Upper lobe of left lung (tissue), 6 donors: ENCODE data around the gene COL18A1. TPM values are rescaled to one million over a fixed set of nuclear protein-coding genes. Genes with fewer than 3 reads are reported as not detected.
"Not testable (repeated sequence)": the region's sequence is repeated elsewhere in the genome, so short reads cannot be mapped to it uniquely, and the experiment has no call there.

Experiments used
- ATAC-seq, 2 donors: fragments of 200-7000 bp; cut with Tn5 transposase; one replicate each; pipeline ENCODE4 v1.9.1; 2022; ENCODE audit warnings: mild to moderate bottlenecking in 2 of 2, moderate library complexity in 2 of 2; ENCODE audit not compliant: low FRiP score in 2 of 2
- DNase-seq, 2 donors: peaks; one replicate each; pipeline ENCODE4 v3.0.0-alpha.2; 2019 to 2020
- H3K27ac ChIP-seq, 4 donors: fragments of 200-600 bp; sonication (generic); one replicate each; pipeline ENCODE4 v1.5.1; 2016 to 2019
- H3K27me3 ChIP-seq, 4 donors: fragments of 200-600 bp; sonication (generic); one replicate each; pipeline ENCODE4 v1.5.1; 2017 to 2019
- H3K36me3 ChIP-seq, 4 donors: fragments of 200-600 bp; sonication (generic); one replicate each; pipeline ENCODE4 v1.5.1; 2016 to 2019
- H3K4me1 ChIP-seq, 4 donors: fragments of 200-600 bp; sonication (generic); one replicate each; pipeline ENCODE4 v1.5.1; 2018 to 2019
- H3K4me3 ChIP-seq, 4 donors: fragments of 200-600 bp; sonication (generic); one replicate each; pipeline ENCODE4 v1.5.1; 2017 to 2019; ENCODE audit warnings: mild to moderate bottlenecking in 2 of 4, moderate library complexity in 1 of 4
- H3K9me3 ChIP-seq, 4 donors: fragments of 200-600 bp; sonication (generic); one replicate each; pipeline ENCODE4 v1.5.1; 2018 to 2019
- CTCF ChIP-seq, 6 experiments: fragments of 450-650 bp in 4 of 6; fragments of 200-600 bp in 2 of 6; sonication (generic) in 2 of 6; IDR thresholded peaks; one replicate each; pipeline ENCODE4 v1.5.1; 2016 to 2019; ENCODE audit warnings: antibody characterized with exemption in 6 of 6
- EP300 ChIP-seq, 4 donors: sonication (generic); formaldehyde crosslinking; IDR thresholded peaks; one replicate each; pipeline ENCODE4 v1.5.1; 2017; ENCODE audit warnings: antibody characterized with exemption in 4 of 4, control low read depth in 2 of 4
- POLR2A ChIP-seq, 4 donors: fragments of 450-650 bp; IDR thresholded peaks; one replicate each; pipeline ENCODE4 v1.5.1; 2016 to 2017; ENCODE audit warnings: antibody characterized with exemption in 4 of 4, mild to moderate bottlenecking in 2 of 4
- POLR2AphosphoS5 ChIP-seq, 2 donors: sonication (generic); formaldehyde crosslinking; IDR thresholded peaks; one replicate each; pipeline ENCODE4 v1.5.1; 2017; ENCODE audit warnings: antibody characterized with exemption in 2 of 2
- WGBS, 2 donors: methylation state at CpG; one replicate each; pipeline ENCODE4 v1.1.5; 2017 to 2018; 5-methylcytosine and 5-hydroxymethylcytosine counted together
- total RNA-seq, 6 donors: library from RNA; depleted of rRNA in 4 of 6; stranded (reverse); fragments of >200 nt in 4 of 6; gene quantifications; one replicate each; pipeline versions ENCODE4 v1.1.0 to v1.2.1, GENCODE V29; 2016 to 2021
- donor health status: DM: no; HTN: no; CAD: no; lungs with moderate emphysema.
- donor health status: DM: no; HTN: yes; CAD: no; lungs with severe emphysema.

Gene COL18A1
- total RNA-seq, 6 donors from 2014 or later = 34.5 to 138 (median 70.5) TPM

GRCh38 chr21:45499970-45500577, 95.1 kb downstream of the COL18A1 start:
- Histone ChIP-seq H3K27ac (no peak overlapping the region), H3K9me3 (no peaks in the 10 kb centered on the region), H3K27me3 (no peaks in the 10 kb centered on the region), H3K4me1 (no peaks in the 10 kb centered on the region), H3K4me3 (no peak overlapping the region), H3K36me3 (peaks cover 0 to 34% (median 15%) of the 10 kb centered on the region in 4 donors)
- ATAC-seq = no peak
- peak in 1 of 2 donors; percentile 12 for DNase-seq
- 88 to 97% methylated on average over 6 of the region's 6 CpGs for WGBS, 2 donors
- no peak for TF ChIP-seq EP300 (IDR thresholded peaks at IDR 0.05)
- TF ChIP-seq CTCF (IDR thresholded peaks at IDR 0.05) = no peak
- no peak for TF ChIP-seq POLR2AphosphoS5 (IDR thresholded peaks at IDR 0.05)

- not testable (repeated sequence) for H3K9me3 ChIP-seq, H3K27me3 ChIP-seq, H3K4me3 ChIP-seq, ATAC-seq, H3K4me1 ChIP-seq, H3K27ac ChIP-seq
- H3K36me3 ChIP-seq = peaks cover 0 to 34% (median 12%) of the 10 kb centered on the region in 4 donors
- WGBS, 2 donors = 89 to 91% methylated on average over 6 to 15 of the region's 20 CpGs
- peak in 1 of 2 donors; percentile 29 for DNase-seq
These were observed 96.4 kb downstream of the COL18A1 start for GRCh38 chr21:45501081-45502005.

- TF ChIP-seq POLR2AphosphoS5 (IDR thresholded peaks at IDR 0.05) = no peak
- no peak for TF ChIP-seq EP300 (IDR thresholded peaks at IDR 0.05)
- TF ChIP-seq POLR2A (IDR thresholded peaks at IDR 0.05) = no peak
- no peak for TF ChIP-seq CTCF (IDR thresholded peaks at IDR 0.05)
- no peak for ATAC-seq
- Histone ChIP-seq H3K27ac (no peak overlapping the region), H3K27me3 (no peaks in the 10 kb centered on the region), H3K4me1 (no peaks in the 10 kb centered on the region), H3K4me3 (no peak overlapping the region), H3K9me3 (no peaks in the 10 kb centered on the region), H3K36me3 (peaks cover 0 to 28% (median 9%) of the 10 kb centered on the region in 4 donors)
- WGBS, 2 donors = 88% methylated on average over 4 to 12 of the region's 13 CpGs
- peak in 1 of 2 donors; percentile 54 for DNase-seq
These were observed 97.0 kb downstream of the COL18A1 start for GRCh38 chr21:45502006-45502345.

GRCh38 chr21:45502600-45502999, 97.6 kb downstream of the COL18A1 start:
- Histone ChIP-seq H3K27ac (no peak overlapping the region), H3K27me3 (no peaks in the 10 kb centered on the region), H3K4me3 (no peak overlapping the region), H3K36me3 (peaks cover 0 to 21% (median 6%) of the 10 kb centered on the region in 4 donors), H3K4me1 (no peaks in the 10 kb centered on the region), H3K9me3 (no peaks in the 10 kb centered on the region)
- no peak for DNase-seq
- WGBS, 2 donors = 90% methylated on average over 10 of the region's 10 CpGs
- ATAC-seq = no peak
- TF ChIP-seq EP300 (IDR thresholded peaks at IDR 0.05) = no peak

GRCh38 chr21:45503226-45503625, 98.3 kb downstream of the COL18A1 start:
- H3K36me3 ChIP-seq = peaks cover 0 to 16% (median 3%) of the 10 kb centered on the region in 4 donors
- WGBS, 2 donors = 83 to 84% methylated on average over 3 to 4 of the region's 4 CpGs

GRCh38 chr21:45504021-45504515, 99.1 kb downstream of the COL18A1 start:
- WGBS, 2 donors = 89 to 91% methylated on average over 15 of the region's 22 CpGs
- Histone ChIP-seq H3K4me1 (no peaks in the 10 kb centered on the region), H3K36me3 (peaks cover 0 to 10% (median 2%) of the 10 kb centered on the region in 4 donors), H3K4me3 (no peak overlapping the region), H3K9me3 (no peaks in the 10 kb centered on the region), H3K27me3 (no peaks in the 10 kb centered on the region), H3K27ac (no peak overlapping the region)
- TF ChIP-seq CTCF (IDR thresholded peaks at IDR 0.05) = no peak
- TF ChIP-seq POLR2AphosphoS5 (IDR thresholded peaks at IDR 0.05) = no peak
- TF ChIP-seq EP300 (IDR thresholded peaks at IDR 0.05) = no peak
- TF ChIP-seq POLR2A (IDR thresholded peaks at IDR 0.05) = no peak
- ATAC-seq = no peak
- DNase-seq = peak in 1 of 2 donors; percentile 44

More at GRCh38 chr21:45503226-45503625, 98.3 kb downstream of the COL18A1 start:
- not testable (repeated sequence) for DNase-seq, H3K27ac ChIP-seq, H3K4me1 ChIP-seq, ATAC-seq, H3K9me3 ChIP-seq, H3K27me3 ChIP-seq, H3K4me3 ChIP-seq
